HepG2 (cell line): ENCODE data around the gene RPS8. TPM values are rescaled to one million over a fixed set of nuclear protein-coding genes. Genes with fewer than 3 reads are reported as not detected.
A peak's percentile ranks its signal among the peaks of the same experiment; 100 is the strongest.

ENCODE experiments used
- BATF2 ChIP-seq: sonication (generic); formaldehyde crosslinking; IDR thresholded peaks from 2 replicates; pipeline ENCODE4 v1.8.0; 2022; ENCODE audit warnings: mild to moderate bottlenecking, missing genetic modification reagents, moderate library complexity
- BORCS8-MEF2B ChIP-seq: sonication (generic); formaldehyde crosslinking; IDR thresholded peaks from 2 replicates; pipeline ENCODE4 v1.8.0; 2022; ENCODE audit warnings: mild to moderate bottlenecking, missing genetic modification reagents
- DZIP1 ChIP-seq: sonication (generic); formaldehyde crosslinking; IDR thresholded peaks from 2 replicates; pipeline ENCODE4 v1.5.0; 2020; ENCODE audit warnings: mild to moderate bottlenecking, missing genetic modification reagents
- HMG20B ChIP-seq: conservative IDR thresholded peaks from 2 replicates; pipeline ENCODE4 v1.6.1; 2016; ENCODE audit warnings: missing genetic modification reagents, missing compliant biosample characterization
- HNF4A ChIP-seq: sonication (generic); formaldehyde crosslinking; IDR thresholded peaks from 2 replicates; pipeline ENCODE4 v1.4.0; 2020; ENCODE audit warnings: missing genetic modification reagents
- MIER2 ChIP-seq: IDR thresholded peaks from 2 replicates; pipeline ENCODE4 v1.6.1; 2016; ENCODE audit warnings: missing biosample characterization, missing genetic modification reagents
- PAX8 ChIP-seq: sonication (generic); formaldehyde crosslinking; IDR thresholded peaks from 2 replicates; pipeline ENCODE4 v1.8.0; 2022; ENCODE audit warnings: mild to moderate bottlenecking, missing genetic modification reagents, borderline replicate concordance
- REST ChIP-seq, 2 experiments: IDR thresholded peaks; 2 replicates each; pipeline ENCODE4 v1.6.1; 2011 to 2012; ENCODE audit warnings: low read length in 2 of 2, borderline replicate concordance in 1 of 2, low read depth in 1 of 2, mild to moderate bottlenecking in 1 of 2, moderate library complexity in 1 of 2
- TARDBP ChIP-seq: sonication (generic); formaldehyde crosslinking; IDR thresholded peaks from 2 replicates; pipeline ENCODE4 v1.8.0; 2022; ENCODE audit warnings: mild to moderate bottlenecking, missing genetic modification reagents
- TBP ChIP-seq: sonication (generic); formaldehyde crosslinking; IDR thresholded peaks from 2 replicates; pipeline ENCODE4 v1.5.0; 2020; ENCODE audit warnings: missing genetic modification reagents
- TFDP2 ChIP-seq: sonication (generic); formaldehyde crosslinking; IDR thresholded peaks from 2 replicates; pipeline ENCODE4 v1.4.0; 2020; ENCODE audit warnings: missing genetic modification reagents
- UBTF ChIP-seq: sonication (generic); formaldehyde crosslinking; IDR thresholded peaks from 2 replicates; pipeline ENCODE4 v1.4.0; 2020; ENCODE audit warnings: mild to moderate bottlenecking, missing genetic modification reagents
- USF2 ChIP-seq, 2 experiments: sonication (generic) in 1 of 2; formaldehyde crosslinking in 1 of 2; IDR thresholded peaks; 2 replicates each; pipeline versions ENCODE4 v1.5.1 to v1.6.1; 2011 to 2020; ENCODE audit warnings: borderline replicate concordance in 1 of 2, low read depth in 1 of 2, low read length in 1 of 2, mild to moderate bottlenecking in 1 of 2, missing genetic modification reagents in 1 of 2, moderate library complexity in 1 of 2
- ZNF24 ChIP-seq: fragments of 450-650 bp; IDR thresholded peaks from 2 replicates; pipeline ENCODE4 v1.6.1; 2017; ENCODE audit warnings: antibody characterized with exemption, mild to moderate bottlenecking
- polyA plus RNA-seq, 8 experiments: library from polyadenylated mRNA; depleted of rRNA in 3 of 8; stranded (reverse) in 7 of 8; unstranded in 1 of 8; fragments of >200 nt; fragmentation: Illumina TruSeq in 4 of 8; extraction: Trizol in 4 of 8; gene quantifications; 2 replicates each; pipeline versions ENCODE4 v1.2.1 to v1.2.3, GENCODE V29; 2011 to 2016; ENCODE audit warnings: low read depth in 4 of 8, missing spikeins in 1 of 8, mixed read lengths in 1 of 8; ENCODE audit not compliant: insufficient read depth in 1 of 8
- total RNA-seq, 5 experiments: library from RNA; depleted of rRNA; stranded (reverse); fragments of >200 nt; fragmentation: Illumina TruSeq; extraction: Trizol; gene quantifications; 2 replicates each; pipeline ENCODE4 v1.2.3, GENCODE V29; 2016; ENCODE audit warnings: low read depth in 1 of 5

Gene RPS8
- total and polyA plus RNA-seq, 2 of the 13 experiments (the other 11 are each of a cell fraction or from before 2014, with no cell fraction given): 2,628 to 2,822 TPM

GRCh38 chr1:44826375-44827196 lies 51.2 kb downstream of the RPS8 start (continued):
- TF ChIP-seq UBTF (CRISPR knock-in tag) (peak; percentile 92), TFDP2 (CRISPR knock-in tag) (peak; percentile 28; the same call in 1 of the 2 replicates), TBP (CRISPR knock-in tag) (no peak), PAX8 (no peak; the same call in 1 of the 2 replicates), ZNF24 (no peak), MIER2 (CRISPR knock-in tag) (0 out of 2 replicates have a peak, but pooled peaks have one; percentile 16), TARDBP (CRISPR knock-in tag) (no peak), REST (IDR thresholded peaks at IDR 0.05; ENCODE audit: borderline replicate concordance in 1 of 2, low read depth in 1 of 2, low read length in 2 of 2) (no peak; a peak in 1 of 4 replicates), HMG20B (CRISPR knock-in tag) (0 out of 2 replicates have a peak, but pooled peaks have one; percentile 43), BORCS8-MEF2B (peak; percentile 73; the same call in 1 of the 2 replicates), DZIP1 (CRISPR knock-in tag) (no peak), USF2 (IDR thresholded peaks at IDR 0.05; ENCODE audit: low read depth, low read length) (no peak), USF2 (CRISPR knock-in tag; IDR thresholded peaks at IDR 0.05; ENCODE audit: borderline replicate concordance) (no peak; the same call in 1 of the 2 replicates), BATF2 (CRISPR knock-in tag) (peak; percentile 65; the same call in 1 of the 2 replicates), HNF4A (CRISPR knock-in tag) (peak; percentile 61)
